Activated CD8-positive, alpha-beta memory T cell treated with anti-CD3 and anti-CD28 coated beads for 48 hours (primary cell): ENCODE results near the gene KCNJ13.

ENCODE experiments used
- DNase-seq, 3 experiments: peaks; one replicate each; pipeline ENCODE4 v3.0.0-alpha.2; 2020; ENCODE audit warnings: low read depth in 2 of 3, low spot score in 2 of 3

KCNJ13 gene

DNA sequence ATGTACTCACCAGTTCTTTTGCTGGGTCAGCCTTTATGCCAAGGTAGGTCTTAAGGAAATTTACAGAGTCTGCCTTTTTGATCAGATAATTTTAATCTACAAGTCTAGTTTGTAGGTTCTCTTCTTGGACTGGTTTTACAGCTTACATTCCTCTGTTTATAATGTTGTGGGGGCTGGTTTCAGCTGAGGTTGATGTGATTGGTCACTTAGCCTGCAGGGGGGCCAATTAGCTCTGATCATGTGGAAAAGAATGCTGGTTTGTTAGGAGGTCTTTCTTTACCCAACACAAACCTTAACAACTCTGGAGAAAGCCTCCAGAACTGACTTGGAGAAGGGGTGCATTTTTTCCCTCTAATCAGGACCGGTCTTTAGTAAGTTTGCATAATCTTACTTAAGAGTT is at the start of gene KCNJ13:
KCNJ13 (minus strand) TSS at position 131 of the 400 bp plus-strand sequence. CDS start 5,203 bp downstream, outside the sequence.
- no peak for DNase-seq

DNA sequence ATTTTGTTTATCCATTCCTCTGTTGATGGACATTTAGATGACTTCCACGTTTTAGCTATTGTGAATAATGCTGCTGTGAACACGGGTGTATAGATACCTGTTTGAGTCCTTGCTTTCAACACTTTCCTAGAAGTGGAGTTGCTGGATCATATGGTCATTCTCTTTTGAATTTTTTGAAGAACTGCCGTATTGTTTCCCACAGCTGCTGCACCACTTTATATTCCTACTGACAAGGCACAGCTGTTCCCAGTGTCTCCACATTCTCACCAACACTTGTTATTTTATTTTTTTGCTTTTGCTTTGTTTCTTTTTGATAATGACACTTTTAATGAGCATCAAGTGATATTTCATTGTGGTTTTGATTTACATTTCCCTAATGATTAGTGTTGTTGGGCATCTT is 41.4 kb upstream of the KCNJ13 start:
- DNase-seq = no peak

DNA sequence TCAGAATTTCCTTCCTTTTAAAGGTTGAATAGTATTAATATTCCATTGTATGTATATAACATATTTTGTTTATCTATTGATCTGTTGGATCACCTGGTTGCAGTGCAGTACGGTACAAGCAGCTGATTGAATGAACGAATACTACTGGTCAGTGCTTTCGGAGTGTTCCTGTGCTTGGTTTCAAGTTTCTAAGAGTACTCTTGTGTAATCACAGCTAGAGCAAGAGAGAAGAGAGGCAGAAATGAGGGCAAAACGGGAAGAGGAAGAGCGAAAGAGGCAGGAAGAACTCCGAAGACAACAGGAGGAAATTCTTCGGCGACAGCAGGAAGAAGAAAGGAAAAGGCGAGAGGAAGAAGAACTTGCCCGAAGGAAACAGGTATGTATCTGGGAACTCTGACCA is 40.3 kb upstream of the KCNJ13 start:
- DNase-seq = no peak

DNA sequence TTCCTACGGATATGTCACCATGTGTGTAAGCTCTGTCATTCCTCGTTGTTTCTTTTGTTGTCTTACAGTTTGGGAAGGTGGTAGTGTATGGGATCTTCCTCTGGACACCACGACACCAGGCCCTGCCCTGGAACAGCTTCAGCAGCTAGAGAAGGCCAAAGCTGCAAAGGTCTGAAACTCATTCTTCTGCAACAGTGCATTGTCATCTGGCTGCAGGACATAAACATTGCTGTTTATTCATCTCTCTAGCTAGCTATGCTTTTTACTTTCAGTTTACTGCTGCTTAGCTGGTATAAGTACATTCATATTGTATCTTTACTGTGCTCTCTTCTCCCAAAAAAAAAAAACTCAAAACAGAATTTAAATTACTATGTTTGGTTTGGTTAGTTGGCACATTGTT is 39.2 kb upstream of the KCNJ13 start:
- no peak for DNase-seq

DNA sequence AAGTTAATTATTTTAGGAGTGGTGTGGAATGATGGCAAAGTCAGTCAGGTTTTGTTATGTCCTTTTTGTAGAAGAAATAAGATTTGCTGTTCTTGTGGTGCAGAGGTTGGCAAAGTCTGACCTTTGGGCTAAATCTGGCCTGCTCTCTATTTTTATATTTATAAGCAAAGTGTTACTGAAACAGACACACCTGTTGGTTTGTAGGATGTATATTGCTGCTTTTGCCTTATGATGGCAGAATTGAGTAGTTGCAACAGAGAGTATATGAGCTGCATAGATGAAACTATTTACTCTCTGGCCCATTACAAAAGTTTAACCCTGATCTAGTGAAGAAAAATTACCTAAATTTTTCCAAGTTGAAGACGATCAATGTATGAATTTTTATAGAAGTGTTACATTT is 34.1 kb upstream of the KCNJ13 start:
- DNase-seq = no peak

DNA sequence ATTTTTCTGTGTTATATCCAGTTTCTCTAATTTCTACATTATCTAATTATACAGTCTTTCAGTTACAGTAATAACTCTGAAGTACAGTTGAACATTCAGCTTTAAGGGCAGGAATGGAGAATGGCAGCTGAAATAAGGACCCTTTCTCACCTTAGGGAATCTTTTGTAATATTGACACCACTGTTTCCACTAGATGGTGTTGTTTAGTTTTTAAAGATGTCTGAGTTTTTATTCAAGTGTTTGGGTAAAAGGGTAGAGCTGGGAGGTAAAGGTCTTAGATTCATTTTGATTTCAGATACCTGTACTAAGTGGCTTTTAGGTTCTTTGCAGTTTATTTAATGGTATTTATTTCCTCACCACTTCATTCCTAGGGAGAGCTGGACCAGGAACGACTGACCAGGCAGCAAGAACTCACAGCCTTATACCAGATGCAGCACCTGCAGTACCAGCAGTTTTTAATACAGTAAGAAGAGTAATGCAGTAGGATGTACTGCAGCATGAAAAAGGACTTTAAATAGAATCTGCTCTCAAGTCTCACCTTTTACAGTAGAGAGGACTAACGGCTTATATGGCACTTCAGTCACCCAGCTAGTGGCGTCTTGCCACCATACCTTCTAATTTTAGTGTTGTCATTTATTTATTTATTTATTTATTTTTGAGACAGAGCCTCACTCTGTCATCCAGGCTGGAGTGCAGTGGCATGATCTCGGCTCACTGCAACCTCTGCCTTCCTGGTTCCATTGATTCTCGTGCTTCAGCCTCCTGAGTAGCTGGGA is 33.2 kb upstream of the KCNJ13 start:
- no peak for DNase-seq

DNA sequence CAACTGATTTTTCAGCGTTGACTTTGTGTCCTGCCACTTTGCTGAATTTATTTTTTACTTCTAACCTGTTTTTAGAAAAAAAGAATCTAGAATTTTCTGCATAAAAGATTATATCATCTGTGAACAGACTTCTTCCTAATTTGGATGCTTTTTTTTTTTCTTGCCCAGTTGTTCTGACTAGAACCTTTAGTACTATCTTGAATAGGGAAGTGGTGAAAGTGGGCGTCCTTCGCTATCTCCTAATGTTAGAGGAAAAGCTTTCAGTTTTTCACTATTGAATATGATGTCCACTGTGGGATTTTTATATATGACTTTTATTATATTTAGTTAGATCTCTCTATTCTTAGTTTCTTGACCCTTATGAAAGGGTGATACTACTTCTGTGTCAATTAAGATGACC is 25.7 kb upstream of the KCNJ13 start:
- no peak for DNase-seq

DNA sequence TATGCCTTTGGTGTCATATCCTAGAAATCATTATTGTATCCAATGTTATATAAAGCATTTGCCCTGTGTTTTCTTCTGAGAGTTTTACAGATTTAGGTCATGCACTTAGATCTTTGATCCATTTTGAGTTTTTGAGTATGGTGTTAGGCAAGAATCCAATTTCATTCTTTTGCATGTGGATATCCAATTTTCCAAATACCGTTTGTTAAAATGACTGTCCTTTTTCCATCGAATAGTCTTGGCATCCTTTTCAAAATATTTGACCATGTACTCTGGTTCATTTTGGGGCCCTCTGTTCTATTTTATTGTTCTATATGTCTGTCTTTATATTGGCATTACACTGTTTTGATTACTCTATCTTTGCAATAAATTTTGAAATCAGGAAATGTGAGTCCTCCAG is 23.8 kb upstream of the KCNJ13 start:
- no peak for DNase-seq

DNA sequence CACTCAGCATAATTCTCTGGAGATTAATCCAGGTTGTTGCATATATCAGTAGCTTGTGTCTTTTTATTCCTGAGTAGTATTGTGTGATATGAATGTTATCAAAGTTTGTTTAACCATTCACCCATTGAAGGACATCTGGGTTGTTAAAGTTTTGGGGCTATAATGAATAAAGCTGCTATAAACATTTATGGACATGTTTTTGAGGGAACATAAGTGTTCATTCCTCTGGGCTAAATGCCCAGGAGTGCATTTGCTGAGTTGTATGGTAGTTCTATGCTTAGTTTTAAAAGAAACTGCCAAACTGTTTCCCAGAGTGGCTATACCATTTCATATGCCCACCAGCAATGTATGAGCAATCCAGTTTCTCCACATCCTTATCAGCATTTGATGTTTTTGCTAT is 21.8 kb upstream of the KCNJ13 start:
- DNase-seq = no peak

DNA sequence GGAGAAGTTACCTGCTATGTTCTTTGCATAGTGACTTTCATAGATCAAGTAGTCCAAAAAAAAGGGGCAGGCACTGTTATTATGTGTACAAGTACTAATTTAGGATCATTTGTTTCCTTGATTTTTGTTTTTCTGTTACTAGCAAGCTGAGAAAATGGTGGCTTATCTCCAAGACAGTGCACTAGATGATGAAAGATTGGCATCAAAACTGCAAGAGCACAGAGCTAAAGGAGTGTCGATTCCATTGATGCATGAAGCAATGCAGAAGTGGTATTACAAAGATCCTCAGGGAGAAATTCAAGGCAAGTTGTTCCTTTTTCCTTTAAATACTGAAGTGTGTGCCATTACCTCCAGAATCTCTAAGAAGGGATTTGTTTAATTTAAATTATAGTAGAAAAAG is 19.6 kb upstream of the KCNJ13 start:
- no peak for DNase-seq

DNA sequence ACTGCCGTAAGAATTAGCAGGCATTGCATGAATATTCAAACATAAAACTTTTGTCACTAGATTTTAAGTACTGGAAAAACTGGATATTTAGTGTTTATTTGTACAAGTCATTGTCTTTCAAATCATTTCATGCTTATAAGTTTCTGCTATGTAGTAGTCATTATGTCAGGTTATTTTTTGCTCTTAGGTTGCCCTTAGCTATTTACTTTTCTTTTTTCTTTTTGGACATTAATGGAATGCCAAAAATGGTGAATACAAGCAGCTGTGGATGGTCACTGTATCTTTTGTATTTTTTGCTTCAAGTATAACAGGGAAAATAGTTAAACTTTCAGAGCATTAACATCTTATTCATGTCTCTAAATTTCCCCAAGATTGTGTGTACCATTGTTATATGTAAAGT is 18.6 kb upstream of the KCNJ13 start:
- no peak for DNase-seq

DNA sequence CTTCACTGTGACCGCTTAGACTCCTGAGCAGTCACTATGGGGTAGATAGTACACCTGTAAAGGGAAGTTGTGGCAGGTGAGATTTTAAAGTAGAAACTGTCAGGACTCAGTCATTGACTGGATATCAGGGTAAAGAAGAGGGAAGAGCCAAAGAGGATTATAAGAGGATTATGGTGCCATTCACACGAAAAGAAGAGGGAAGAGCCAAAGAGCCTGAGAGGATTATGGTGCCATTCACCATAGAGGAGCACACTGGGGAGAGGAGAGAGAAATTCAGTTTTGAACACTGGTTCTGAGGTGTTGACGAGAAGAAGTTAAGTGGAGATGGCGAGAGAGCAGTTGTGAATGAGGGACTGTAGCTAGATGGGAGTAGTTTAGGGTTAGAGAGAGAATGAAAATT is 16.9 kb upstream of the KCNJ13 start:
- DNase-seq = no peak

DNA sequence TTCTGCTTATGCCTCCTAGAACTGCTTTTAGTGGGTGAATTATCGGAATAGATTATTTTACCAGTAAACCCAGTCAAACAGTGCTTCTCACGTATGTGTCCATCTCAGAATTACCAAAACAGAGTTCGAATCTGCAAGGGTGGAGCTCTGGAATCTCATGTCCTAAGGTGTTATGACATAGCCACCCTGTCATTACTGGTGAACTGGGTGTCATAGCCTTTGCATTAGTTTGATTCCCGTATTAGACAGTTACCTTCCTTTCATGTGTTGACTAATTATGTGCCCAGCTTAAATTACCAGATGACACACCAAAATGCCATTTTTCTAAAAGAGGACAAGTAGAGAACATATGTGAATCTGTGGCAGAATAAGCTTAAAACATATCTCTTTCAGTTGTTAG is 15.2 kb upstream of the KCNJ13 start:
- DNase-seq = no peak

DNA sequence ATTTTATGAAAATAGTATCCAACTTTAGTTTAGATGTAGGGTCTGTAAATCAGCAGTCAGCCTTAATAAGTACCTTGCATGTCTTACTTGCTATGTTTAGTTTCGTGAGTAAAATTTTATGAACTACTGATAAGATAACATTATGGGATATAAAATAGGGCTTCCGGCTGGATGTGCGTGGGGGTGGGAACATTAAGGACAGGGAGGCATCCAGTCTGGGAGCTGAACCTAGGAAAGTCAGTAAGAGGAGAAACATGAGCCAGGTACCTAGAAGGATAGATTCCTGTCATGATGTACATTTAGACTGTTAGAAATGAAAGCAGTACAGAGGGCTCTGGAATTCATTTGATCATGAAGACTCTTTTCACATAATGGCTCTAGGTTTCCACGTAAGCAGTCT is 12.7 kb upstream of the KCNJ13 start:
- no peak for DNase-seq

DNA sequence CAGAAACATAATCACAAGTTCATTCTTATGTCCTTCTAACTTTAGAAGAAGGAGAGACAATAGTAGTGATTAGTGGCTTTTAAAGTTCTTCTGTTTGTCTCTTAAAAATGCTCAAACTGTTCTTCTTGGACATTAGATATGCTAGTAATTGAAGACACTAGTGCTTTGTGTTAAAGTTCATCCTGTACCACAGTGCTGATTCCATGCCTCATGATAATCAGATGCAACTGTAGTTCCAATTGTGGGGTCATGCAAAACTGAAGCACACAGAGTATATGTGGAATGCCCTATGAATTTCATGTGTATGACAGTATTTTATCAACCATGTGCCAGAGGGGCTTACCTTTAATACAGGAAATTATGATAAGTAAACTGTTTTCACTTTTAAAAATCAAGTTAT is 11.4 kb upstream of the KCNJ13 start:
- DNase-seq = no peak

DNA sequence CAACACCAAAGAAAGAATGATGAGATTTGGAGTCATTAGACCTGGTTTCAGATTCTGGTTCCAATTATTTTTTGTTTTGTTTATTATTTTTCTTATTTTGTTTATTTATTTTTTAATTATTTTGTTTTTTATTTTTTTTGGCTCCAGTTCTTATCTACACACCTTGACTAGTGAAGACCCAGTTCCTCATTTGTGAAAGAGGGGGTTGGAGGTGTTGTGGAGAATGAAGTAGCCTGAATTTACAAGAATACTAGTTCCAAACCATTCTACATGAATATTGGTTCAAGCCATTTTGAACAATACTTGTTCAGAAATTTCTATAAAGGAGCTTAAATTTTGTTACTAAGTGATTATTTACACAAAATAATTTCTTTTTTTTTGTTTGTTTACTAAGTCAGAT is 6.9 kb upstream of the KCNJ13 start:
- no peak for DNase-seq

DNA sequence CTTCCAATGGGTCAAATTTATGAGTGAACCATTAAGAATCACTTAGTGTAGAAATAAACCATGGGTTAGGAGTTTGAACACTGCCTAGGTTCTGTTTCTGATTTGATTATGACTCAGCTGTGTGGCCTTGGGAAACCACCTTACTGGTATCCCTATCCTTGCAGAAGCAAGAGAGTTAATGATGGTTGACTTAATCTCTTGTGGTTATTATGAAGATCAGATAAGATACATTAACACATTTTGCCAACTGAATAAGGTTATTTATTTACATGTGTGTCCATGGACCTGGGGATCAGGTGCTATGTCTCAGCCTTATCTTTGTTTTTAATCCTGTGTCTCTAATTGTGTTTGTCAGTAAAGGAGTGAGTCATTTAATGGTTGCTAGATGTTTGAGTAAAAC is 5.4 kb upstream of the KCNJ13 start:
- no peak for DNase-seq

DNA sequence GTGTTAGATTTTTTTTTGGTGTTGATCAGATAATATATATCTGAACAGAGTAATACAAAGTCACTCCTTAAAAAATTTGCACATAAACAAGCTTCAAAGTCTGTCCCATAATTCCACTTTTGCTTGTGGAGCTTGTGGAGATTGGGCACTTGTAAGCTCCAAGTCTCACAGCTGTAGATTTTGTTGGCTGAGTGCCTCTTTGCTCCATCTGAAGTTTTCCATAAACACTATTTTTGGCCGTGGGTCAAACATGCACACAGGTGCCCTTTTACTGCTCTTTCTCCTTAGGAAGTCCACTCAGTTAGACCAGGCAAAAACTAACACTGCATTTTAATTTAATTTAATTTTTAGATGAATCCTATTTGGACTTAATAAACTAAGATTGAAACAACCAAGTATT is 3.6 kb upstream of the KCNJ13 start:
- no peak for DNase-seq

DNA sequence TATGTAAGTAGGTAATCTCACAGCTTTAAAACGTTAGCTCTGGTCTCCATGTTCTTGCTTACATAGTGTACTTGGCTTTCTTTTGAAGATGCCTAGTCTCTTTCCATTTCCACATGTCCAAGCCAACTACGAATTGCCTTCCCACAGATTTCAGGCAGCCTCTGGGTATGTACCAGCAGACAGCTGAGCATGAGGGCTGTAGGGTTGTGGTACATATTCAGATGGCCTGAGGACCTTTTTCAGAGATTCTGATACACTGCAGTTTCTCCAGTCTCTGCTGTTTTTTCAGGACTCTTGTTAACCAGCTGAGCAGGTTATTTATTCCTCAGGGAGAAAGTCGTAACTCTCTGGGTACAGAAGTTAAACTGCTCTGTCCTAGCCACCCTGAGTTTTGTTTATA is 3.1 kb upstream of the KCNJ13 start:
- no peak for DNase-seq

DNA sequence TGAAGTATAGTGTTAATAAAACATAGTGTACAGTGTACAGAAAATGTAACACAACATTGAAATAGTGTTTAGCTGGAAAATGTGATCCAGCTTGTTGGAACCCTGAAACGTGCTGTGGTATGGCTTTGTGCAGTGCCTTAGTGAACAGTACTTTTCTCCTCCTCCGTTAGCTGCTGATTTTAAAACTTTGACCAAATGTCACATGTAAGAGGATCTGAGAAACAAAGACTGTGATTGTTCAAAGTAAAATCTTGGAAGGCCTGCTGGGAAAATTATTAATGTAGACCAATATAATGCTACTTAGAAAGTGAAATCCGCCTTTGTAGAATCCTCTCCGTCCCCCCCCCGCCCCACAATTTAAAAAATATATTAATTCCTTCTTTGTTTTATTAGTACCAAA is 911 bp upstream of the KCNJ13 start:
- no peak for DNase-seq

DNA sequence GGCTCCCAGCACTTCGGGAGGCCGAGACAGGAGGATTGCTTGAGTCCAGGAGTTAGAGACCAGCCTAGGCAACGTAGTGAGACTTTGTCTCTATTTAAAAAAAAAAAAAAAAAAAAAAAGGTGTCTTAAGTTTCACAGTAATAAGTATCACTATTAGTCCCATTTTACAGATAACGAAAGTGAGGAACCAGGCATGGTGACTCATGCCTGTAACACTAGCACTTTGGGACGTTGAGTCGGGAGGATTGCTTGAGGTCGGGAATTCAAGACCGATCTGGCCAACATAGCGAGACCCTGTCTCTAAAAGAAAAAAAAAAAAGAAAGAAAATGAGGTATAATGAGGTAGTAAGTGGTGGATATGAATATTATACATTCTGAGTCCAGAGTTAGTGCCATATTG is 2.5 kb downstream of the KCNJ13 start:
- no peak for DNase-seq

DNA sequence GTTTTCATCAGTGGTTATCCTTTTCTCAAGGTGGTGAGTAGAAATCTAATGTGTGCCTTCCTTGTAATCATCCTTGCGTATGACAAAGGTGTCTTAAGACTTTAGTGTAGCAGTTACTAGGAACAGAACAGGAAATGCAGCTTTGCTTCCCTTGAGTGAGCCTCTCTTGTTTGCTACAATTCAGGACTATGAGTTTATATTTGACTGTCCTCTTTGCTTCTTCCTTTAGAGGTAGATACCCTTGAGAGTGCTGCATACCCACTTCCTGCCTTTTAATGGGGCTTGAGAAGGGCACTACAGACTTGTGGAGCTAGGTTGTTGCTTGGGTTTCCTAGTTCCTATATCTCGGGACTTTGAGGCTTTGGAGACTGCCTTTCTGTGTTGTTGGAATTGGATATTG is 3.8 kb downstream of the KCNJ13 start:
- no peak for DNase-seq

DNA sequence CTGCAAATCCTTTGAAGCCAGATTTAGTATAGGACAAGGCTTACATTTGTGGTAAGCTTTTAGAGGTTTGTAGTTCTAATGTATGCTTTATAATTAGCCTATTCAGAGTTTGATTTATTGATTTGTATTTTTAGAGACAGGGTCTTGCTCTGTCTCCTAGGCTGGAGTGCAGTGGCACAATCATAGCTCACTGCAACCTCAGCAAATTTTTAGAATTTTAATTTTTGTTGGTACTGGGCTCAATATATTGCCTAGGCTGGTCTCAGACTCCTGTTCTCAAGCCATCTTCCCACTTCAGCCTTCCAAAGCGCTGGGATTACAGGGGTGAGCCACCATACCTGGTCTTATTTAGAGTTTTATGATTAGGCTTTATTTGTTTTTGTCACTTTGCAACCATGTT is 4.5 kb downstream of the KCNJ13 start:
- no peak for DNase-seq

DNA sequence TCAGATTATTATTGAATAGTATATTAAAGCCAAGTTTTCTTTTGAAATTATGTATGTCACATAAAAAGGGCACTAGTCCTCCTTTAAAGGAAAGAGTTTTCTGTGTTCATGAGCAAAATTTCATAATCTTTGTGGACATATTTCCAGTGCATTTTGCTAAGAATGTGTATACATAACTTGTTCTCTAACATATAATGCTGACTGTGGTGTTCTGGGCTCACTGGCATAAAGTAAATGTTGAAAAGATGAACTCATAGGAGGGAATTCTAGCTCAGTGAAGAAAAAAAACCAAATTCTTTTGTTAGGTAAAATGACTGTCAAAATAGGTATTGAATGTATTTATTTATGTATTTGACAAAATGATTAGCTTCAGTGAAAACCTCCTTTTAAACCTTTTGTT is 6.2 kb downstream of the KCNJ13 start:
- DNase-seq = no peak
